ENCODE results near the gene HSD17B1. TPM values are rescaled to one million over a fixed set of nuclear protein-coding genes. Genes with fewer than 3 reads are reported as not detected.

The HSD17B1 gene
- total and polyA plus RNA-seq, 2 of the 13 experiments (the other 11 are each of a cell fraction or from before 2014, with no cell fraction given), result 0.54 to 0.93 TPM

DNA sequence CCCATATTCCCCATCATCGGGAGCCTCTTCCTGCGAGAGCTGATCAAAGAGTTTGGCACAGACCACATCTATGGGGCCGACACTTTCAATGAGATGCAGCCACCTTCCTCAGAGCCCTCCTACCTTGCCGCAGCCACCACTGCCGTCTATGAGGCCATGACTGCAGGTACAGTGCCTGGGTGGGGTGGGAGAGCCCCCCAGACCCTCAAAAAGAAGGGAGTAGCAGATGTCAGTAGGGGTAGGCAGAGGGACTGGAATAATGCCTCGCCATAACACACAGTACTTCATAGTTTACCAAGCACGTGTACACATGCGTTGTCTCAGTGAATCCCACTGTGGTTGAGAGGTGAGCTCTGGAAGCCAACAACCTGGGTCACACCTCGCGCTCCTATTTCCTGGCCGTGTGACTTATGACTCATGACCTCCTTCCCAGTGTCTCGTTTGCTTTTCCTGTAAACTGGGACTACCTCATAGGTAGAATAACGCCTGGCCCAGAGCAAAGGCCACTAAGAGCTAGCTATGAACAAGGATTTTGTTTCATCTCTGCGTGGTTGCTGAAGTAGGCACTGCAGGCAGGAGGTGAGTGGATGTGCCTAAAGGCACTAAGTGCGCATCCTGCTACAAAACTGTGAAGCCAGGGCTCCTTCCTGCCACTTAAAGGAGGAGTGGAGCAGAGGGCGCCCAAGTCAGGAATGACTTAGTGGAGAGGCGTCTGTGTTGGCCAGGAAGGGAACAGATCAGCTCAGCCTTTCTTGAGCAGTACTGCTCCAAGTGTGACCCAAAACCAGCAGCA lies 11.5 kb upstream of the HSD17B1 start (continued):
- TF ChIP-seq, protein P1, sequence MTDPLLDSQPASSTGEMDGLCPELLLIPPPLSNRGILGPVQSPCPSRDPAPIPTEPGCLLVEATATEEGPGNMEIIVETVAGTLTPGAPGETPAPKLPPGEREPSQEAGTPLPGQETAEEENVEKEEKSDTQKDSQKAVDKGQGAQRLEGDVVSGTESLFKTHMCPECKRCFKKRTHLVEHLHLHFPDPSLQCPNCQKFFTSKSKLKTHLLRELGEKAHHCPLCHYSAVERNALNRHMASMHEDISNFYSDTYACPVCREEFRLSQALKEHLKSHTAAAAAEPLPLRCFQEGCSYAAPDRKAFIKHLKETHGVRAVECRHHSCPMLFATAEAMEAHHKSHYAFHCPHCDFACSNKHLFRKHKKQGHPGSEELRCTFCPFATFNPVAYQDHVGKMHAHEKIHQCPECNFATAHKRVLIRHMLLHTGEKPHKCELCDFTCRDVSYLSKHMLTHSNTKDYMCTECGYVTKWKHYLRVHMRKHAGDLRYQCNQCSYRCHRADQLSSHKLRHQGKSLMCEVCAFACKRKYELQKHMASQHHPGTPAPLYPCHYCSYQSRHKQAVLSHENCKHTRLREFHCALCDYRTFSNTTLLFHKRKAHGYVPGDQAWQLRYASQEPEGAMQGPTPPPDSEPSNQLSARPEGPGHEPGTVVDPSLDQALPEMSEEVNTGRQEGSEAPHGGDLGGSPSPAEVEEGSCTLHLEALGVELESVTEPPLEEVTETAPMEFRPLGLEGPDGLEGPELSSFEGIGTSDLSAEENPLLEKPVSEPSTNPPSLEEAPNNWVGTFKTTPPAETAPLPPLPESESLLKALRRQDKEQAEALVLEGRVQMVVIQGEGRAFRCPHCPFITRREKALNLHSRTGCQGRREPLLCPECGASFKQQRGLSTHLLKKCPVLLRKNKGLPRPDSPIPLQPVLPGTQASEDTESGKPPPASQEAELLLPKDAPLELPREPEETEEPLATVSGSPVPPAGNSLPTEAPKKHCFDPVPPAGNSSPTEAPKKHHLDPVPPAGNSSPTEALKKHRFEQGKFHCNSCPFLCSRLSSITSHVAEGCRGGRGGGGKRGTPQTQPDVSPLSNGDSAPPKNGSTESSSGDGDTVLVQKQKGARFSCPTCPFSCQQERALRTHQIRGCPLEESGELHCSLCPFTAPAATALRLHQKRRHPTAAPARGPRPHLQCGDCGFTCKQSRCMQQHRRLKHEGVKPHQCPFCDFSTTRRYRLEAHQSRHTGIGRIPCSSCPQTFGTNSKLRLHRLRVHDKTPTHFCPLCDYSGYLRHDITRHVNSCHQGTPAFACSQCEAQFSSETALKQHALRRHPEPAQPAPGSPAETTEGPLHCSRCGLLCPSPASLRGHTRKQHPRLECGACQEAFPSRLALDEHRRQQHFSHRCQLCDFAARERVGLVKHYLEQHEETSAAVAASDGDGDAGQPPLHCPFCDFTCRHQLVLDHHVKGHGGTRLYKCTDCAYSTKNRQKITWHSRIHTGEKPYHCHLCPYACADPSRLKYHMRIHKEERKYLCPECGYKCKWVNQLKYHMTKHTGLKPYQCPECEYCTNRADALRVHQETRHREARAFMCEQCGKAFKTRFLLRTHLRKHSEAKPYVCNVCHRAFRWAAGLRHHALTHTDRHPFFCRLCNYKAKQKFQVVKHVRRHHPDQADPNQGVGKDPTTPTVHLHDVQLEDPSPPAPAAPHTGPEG (CRISPR knock-in tag; IDR thresholded peaks at IDR 0.05), result peak; percentile 28; the same call in 1 of the 2 replicates
- TF ChIP-seq TBX3 (IDR thresholded peaks at IDR 0.05; ENCODE audit: borderline replicate concordance) (peak; percentile 86), KLF6 (CRISPR knock-in tag; IDR thresholded peaks at IDR 0.05) (peak; percentile 87; the same call in 1 of the 2 replicates), KAT8 (CRISPR knock-in tag; IDR thresholded peaks at IDR 0.05) (peak; percentile 88; the same call in 1 of the 2 replicates), IRF2 (CRISPR knock-in tag; IDR thresholded peaks at IDR 0.05) (peak; percentile 53; the same call in 1 of the 2 replicates), ATAD3A (CRISPR knock-in tag; IDR thresholded peaks at IDR 0.05) (no peak; the same call in 1 of the 2 replicates), MXD4 (CRISPR knock-in tag; IDR thresholded peaks at IDR 0.05) (no peak; the same call in 1 of the 2 replicates), ZNF564 (CRISPR knock-in tag; IDR thresholded peaks at IDR 0.05) (peak; percentile 81; the same call in 1 of the 2 replicates), ZNF550 (CRISPR knock-in tag; IDR thresholded peaks at IDR 0.05; ENCODE audit: borderline replicate concordance) (no peak), RARA (CRISPR knock-in tag; IDR thresholded peaks at IDR 0.05) (peak; percentile 94), DNMT3B (CRISPR knock-in tag; conservative IDR thresholded peaks at IDR 0.05) (peak; percentile 83), ZNF766 (CRISPR knock-in tag; IDR thresholded peaks at IDR 0.05; ENCODE audit: borderline replicate concordance) (peak; percentile 13; the same call in 1 of the 2 replicates)
- TF ChIP-seq, protein P2, sequence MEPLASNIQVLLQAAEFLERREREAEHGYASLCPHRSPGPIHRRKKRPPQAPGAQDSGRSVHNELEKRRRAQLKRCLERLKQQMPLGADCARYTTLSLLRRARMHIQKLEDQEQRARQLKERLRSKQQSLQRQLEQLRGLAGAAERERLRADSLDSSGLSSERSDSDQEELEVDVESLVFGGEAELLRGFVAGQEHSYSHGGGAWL (CRISPR knock-in tag; IDR thresholded peaks at IDR 0.05), result peak; percentile 82; the same call in 1 of the 2 replicates
- TF ChIP-seq, protein P3, sequence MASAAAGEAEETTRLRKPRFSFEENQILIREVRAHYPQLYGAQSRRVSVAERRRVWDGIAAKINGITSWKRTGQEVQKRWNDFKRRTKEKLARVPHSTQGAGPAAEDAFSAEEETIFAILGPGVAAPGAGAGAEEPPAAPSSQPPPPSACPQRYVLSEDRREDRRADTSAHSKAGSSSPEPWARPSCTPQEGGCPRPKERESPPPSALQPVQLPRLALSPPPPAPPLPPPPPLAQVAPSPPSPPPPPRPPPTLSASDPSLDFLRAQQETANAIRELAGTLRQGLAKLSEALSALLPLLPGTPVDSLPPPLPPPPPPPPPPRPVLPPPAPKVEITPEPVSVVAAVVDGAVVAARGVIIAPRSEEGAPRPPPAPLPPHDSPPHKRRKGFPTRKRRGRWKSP (CRISPR knock-in tag; IDR thresholded peaks at IDR 0.05), result peak; percentile 81; the same call in 1 of the 2 replicates
- TF ChIP-seq, protein P4, sequence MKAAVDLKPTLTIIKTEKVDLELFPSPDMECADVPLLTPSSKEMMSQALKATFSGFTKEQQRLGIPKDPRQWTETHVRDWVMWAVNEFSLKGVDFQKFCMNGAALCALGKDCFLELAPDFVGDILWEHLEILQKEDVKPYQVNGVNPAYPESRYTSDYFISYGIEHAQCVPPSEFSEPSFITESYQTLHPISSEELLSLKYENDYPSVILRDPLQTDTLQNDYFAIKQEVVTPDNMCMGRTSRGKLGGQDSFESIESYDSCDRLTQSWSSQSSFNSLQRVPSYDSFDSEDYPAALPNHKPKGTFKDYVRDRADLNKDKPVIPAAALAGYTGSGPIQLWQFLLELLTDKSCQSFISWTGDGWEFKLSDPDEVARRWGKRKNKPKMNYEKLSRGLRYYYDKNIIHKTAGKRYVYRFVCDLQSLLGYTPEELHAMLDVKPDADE (CRISPR knock-in tag; IDR thresholded peaks at IDR 0.05), result no peak
- TF ChIP-seq, protein P5, sequence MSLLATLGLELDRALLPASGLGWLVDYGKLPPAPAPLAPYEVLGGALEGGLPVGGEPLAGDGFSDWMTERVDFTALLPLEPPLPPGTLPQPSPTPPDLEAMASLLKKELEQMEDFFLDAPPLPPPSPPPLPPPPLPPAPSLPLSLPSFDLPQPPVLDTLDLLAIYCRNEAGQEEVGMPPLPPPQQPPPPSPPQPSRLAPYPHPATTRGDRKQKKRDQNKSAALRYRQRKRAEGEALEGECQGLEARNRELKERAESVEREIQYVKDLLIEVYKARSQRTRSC (CRISPR knock-in tag; IDR thresholded peaks at IDR 0.05; ENCODE audit: low read depth), result no peak
- TF ChIP-seq, protein P6, sequence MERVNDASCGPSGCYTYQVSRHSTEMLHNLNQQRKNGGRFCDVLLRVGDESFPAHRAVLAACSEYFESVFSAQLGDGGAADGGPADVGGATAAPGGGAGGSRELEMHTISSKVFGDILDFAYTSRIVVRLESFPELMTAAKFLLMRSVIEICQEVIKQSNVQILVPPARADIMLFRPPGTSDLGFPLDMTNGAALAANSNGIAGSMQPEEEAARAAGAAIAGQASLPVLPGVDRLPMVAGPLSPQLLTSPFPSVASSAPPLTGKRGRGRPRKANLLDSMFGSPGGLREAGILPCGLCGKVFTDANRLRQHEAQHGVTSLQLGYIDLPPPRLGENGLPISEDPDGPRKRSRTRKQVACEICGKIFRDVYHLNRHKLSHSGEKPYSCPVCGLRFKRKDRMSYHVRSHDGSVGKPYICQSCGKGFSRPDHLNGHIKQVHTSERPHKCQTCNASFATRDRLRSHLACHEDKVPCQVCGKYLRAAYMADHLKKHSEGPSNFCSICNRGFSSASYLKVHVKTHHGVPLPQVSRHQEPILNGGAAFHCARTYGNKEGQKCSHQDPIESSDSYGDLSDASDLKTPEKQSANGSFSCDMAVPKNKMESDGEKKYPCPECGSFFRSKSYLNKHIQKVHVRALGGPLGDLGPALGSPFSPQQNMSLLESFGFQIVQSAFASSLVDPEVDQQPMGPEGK (CRISPR knock-in tag; IDR thresholded peaks at IDR 0.05), result peak; percentile 21; the same call in 1 of the 2 replicates
